GM18907 (cell line): Measurements from ENCODE around the gene HMCES.
"Not testable (repeated sequence)": the region's sequence is repeated elsewhere in the genome, so short reads cannot be mapped to it uniquely, and the experiment has no call there.

Source experiments
- ATAC-seq: cut with Tn5 transposase; IDR thresholded peaks from one replicate; pipeline ENCODE4 v1.9.1; 2021; ENCODE audit warnings: mild to moderate bottlenecking, moderate library complexity; ENCODE audit not compliant: unreplicated experiment

Gene HMCES

DNA sequence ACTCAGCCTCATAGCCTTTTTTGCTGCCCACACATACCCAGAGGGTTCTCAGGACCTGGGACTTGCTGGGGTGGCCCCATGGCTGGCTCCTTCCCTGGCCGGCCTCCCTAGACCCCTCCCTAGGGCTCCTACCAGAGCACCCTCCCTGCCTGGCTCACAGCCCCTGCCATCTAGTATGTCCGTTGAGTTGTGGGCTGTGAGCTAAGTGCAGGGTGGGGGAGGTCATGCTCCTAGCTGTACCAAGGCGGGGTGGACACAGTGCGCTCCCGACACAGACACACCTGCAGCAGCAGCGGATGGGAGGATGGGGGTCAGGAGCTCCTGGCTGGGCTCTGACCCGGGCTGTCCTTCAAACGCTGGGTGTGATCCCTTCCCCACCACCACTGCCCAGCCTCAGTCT lies 41.6 kb downstream of the HMCES start:
- ATAC-seq = no peak

DNA sequence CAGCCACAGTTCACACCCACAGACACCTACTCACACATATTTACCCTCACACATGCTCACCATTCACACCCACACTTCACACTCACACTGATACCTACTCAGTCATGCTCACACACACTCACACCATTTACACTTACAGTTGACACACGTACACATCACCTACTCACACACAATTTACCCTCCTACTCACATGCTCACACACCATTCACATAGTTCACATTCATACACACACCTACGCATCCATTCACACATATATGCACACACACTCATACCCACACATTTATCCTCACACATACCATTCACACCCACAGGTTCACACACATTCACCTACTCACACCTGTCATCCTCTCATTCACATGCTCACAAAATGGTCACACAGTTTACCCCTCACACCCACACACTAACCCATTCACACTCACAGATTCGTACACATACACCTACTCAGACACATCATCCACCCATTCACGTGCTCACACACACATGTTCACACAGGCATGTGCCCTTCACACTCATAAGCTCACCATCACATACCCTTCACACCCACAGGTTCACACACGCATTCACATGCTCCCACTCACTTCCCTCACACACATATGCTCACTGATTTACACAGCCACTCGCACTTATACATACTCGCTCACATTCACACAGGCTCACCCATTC lies 42.3 kb downstream of the HMCES start:
- no peak for ATAC-seq

DNA sequence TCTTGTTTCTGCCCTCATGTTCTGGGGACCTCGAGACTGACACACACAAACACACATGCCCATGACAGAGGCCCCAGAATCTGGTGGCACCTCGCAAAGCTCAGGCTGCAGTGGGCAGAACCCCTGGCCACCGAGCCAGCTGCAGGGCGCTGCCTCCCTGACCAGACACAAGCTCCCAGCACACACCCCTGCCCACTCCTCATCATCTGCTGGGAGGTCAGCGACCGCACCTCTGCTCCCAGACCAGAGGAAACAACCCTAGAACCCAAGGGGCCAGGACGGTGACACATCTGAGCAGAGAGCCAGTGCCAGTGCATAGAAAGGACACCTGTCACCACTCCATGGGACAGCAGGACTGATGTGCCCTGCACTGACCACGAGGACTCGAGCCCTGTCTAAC lies 43.2 kb downstream of the HMCES start:
- no peak for ATAC-seq

DNA sequence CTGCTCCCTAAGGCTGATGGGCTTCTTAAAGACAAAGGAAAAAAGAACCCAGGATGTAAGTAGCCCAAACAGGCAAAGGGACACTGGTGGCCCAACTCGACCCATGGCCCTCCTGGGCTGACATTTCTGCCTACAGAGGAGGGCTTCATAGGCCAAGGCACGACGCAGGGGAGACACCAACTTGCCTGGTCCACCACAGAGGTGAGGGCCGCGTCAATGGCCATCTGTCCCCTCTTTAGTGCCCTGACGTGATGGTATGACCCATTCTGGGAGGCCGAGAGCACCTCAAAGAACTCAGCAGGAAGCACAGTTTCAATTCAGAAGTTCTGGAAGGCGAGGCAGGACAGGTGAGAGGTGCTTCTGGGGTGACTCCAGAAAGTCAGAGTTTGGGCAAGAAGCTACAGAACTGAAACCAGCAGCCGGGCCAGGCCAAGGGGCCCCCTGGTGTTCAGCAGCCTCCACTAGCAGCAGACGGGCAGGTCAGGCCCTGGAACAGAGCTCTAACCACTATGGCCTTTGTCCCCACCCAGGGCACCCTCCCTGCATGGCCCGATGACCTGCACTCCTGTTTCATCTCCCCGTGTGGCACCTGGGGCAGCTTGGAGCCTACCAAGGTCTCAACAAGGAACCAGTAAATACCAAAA lies 45.1 kb downstream of the HMCES start:
- no peak for ATAC-seq

DNA sequence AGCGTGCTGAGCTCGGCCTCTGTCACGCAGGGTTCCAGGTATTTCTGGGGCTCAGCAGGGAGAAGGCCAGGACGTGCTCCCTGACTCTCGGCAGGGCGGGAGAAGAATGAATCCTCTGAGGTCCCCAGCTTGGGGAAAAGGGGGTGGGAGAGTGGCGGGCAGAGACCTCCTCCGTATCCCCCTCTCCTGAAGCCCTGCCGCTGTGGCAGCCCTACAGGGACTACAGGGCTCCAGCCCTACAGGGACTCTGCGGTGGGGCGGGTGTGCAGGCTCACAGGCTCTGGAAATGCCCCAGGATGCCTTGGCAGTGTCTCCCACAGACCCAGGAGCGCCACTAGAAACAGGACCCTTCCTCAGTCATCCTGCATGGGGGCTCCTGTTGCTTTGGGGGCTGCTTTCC lies 46.2 kb downstream of the HMCES start:
- no peak for ATAC-seq

DNA sequence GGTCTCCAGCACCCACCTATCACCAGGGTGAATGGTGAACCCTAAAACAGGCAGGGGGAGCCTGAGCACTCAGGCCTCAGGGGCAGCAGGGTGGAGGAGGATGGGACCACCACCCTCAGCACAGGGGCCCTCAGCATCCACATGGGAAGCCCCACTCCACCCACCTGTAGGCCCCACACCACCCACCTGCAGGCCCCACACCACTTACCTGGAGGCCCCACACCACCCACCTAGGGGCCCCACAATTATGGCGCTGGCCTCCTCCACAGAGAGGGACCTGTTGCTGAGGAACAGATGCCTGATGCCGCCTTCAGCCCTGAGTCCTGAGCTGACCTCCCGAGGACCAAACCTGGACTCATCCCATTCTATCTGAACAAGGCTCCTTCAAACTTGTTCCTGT lies 46.7 kb downstream of the HMCES start:
- no peak for ATAC-seq

DNA sequence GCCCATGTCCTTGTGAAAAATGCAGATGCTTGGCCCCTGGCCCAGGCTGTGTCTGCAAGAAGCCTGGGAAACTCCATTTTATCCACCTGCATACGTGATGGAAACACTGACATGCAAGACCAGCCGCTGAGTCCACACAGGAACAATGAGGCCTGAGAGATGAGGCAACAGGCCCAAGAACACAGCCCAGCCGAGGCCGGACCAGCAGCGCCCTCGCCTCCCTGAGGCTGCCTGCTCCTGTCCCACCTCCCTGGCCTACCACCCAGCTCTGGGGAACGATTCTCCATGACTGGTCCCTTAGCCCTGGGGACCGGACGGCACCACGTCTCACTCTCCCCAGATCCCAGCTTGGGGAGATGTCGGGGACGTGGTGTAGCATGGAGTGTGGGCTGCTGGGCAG lies 47.5 kb downstream of the HMCES start:
- no peak for ATAC-seq

DNA sequence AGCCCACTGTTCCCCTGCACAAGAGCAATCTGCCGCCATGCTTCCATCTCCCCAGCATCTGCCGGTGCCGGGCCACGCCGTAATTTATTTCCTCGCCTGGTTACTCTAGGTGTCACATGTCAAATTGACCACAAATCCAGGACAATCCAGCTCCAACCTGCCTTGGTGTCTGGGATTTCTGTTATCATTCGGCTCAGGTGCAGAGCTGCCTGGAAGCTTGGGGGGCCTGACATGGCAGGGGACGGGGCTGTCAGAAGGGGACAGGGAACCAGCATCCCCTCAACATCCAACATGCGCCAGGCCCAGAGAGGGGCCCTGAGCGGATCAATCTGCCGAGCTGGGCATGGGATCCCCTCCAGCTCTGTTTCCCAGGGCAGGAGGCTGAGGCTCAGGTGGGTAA lies 47.9 kb downstream of the HMCES start:
- ATAC-seq = no peak

DNA sequence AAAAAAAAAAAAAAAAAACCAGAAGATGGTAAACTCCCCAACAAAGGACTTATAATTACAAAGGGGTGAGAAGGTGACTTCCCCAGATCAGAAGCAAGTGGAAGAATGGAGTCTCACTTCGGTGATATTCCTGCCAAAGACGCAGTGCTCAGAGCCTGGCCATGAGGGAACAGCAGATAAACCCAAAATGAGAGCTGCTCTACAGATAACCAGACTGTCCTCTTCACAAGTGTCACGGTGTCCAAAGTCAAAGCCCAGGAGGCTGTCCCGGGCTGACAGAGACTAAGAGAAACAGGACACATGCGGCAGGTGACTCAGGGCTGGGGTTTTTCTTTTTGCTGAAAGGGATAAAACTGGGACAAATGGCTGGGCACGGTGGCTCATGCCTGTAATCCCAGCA lies 48.8 kb downstream of the HMCES start:
- ATAC-seq = no peak

DNA sequence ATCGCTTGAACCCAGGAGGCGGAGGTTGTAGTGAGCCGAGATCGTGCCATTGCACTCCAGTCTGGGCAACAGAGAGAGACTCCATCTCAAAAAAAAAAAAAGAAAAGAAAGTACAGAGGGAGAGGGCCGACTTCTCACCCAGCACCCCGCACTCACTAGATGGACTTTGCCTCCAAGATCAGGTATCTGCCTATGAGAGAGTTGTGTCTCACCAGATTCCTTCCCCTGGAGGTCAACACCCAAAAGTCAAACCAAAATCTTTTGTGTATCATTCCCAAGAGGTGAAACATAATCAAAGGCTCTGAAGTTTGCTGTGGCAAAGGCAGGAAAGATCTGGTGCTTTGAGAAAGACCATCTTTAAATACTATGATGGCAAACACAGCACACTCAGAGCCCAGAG lies 51.2 kb downstream of the HMCES start:
- no peak for ATAC-seq

DNA sequence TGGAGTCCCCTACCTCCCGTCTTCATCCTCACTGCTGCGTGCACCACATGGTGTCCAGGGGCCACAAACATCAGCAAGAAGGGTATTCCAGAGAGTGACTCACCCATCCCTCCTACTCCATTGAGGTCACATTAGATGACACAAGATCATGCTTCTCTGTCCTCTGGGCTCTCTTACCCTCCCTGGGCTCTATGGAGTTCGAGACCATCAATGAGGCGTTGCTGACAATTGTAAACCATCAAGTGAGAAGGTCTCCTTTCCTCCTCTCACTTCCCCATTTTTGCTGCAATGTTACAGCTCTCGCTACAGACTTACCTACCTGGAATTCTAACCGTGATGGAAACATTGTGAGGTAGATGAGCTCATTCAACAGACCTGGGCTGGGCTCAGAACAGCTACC lies 51.7 kb downstream of the HMCES start:
- ATAC-seq = no peak

DNA sequence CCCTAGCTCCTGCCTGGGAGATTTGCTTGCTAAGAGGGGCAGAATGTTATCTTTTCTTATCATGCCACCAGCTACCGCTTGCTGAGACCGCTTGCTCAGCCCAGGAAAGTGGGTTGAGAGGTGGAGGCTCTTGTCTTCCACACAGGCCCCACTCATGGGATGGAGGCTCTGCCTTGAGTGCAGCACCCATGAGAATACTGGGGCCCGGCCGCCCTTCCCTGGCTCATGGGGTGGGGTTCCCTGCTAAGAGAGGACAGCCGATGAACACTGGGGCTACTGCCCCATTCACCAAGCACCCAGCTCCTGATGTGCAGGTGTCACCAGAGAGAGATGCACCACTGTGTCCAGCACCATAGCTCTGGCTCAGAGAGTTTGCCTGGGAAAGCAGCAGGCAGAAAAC lies 55.2 kb downstream of the HMCES start:
- no peak for ATAC-seq

DNA sequence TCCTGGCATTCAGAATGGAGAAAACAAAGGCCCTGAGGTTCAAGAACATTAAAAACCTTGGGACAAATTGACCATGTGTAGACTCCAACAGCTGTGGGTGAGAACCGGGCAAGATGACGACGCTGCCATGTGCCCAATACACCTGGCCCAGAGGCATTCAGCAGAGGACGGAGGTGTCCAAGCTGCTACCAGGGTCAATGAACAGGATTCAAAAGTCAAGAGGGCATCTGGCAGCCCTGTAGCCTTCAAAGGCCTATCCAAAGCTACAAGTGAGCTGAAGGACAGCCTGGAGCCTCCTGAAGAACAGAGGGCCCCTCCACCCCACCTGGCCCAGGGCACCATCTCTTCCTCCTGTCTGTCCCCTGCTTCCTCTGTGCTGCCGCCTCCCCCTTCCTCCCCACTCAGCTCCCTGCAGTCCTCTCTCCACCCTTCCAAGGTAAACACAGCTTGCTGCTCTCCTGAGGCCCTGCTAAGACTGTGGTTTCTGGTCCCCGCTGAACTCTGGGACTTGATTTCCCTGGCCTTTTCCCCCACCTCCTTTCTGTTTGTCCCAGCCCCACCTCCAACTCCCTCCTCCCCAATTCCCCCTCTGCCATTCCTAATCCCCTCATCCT lies 57.5 kb downstream of the HMCES start:
- no peak for ATAC-seq

DNA sequence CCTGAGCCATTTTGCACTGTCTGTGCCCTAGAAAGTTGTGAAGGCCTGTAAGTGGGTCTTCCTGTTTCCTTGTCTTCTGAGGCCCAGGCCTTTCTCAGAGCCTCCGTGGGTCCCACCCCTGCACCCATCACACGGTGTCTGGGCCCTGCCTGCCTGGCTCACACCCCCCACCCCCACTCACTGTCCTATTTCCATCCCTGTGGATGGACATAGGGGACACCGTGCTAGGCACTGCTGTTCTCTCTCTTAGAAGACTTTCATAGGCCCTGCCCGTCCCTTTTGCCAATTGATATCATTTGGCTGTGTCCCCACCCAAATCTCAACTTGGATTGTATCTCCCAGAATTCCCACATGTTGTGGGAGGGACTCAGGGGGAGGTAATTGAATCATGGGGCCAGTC lies 59.0 kb downstream of the HMCES start:
- not testable (repeated sequence) for ATAC-seq

DNA sequence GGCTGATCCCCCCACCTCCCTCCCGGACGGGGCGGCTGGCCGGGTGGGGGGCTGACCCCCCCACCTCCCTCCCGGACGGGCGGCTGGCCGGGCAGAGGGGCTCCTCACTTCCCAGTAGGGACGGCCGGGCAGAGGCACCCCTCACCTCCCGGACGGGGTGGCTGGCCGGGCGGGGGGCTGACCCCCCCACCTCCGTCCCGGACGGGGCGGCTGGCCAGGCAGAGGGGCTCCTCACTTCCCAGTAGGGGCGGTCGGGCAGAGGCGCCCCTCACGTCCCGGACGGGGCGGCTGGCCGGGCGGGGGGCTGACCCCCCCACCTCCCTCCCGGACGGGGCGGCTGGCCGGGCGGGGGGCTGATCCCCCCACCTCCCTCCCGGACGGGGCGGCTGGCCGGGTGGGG lies 60.5 kb downstream of the HMCES start:
- ATAC-seq = not testable (repeated sequence)

DNA sequence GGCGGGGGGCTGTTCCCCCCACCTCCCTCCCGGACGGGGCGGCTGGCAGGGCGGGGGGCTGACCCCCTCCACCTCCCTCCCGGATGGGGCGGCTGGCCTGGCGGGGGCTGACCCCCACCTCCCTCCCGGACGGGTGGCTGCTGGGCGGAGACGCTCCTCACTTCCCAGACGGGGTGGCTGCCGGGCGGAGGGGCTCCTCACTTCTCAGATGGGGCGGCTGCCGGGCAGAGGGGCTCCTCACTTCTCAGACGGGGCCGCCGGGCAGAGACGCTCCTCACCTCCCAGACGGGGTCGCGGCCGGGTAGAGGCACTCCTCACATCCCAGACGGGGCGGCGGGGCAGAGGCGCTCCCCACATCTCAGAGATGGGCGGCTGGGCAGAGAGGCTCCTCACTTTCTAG lies 61.2 kb downstream of the HMCES start:
- ATAC-seq = not testable (repeated sequence)

DNA sequence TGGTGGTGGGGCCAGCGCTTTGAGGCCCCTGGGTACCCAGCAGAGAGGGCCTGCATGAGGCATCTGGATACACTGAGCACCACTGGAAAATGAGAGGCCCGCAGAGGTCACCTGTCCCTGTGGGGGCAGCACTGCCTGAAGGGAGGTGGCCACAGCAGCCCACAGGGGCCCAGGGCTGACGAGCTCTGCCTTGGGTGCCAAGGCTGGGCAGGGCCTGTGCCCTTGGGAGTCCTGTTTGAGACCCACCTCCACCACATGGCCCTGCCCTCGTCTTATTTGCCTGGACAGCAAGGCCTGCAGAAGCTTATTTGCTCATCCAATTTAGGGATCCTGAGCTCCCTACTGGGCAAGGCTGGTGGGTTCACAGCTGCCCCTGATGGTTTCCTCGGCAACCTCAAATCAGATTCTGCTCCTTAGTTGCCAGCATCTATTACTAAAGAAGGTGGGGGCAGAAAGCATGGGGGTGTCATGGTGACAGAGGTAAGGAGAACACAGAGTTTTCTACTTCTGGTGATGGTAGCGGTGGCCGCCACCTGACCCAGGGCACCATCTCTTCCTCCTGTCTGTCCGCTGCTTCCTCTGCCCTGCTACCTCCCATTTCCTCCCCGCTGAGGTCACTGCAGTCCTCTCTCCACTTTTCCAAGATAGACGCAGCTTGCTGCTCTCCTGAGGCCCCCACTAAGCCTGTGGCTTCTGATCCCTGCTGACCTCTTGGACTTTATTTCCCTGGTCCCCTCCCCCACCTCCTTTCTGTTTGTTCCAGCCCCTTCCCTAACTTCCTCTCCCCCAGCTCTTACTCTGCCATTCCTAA lies 62.9 kb downstream of the HMCES start:
- ATAC-seq = no peak

DNA sequence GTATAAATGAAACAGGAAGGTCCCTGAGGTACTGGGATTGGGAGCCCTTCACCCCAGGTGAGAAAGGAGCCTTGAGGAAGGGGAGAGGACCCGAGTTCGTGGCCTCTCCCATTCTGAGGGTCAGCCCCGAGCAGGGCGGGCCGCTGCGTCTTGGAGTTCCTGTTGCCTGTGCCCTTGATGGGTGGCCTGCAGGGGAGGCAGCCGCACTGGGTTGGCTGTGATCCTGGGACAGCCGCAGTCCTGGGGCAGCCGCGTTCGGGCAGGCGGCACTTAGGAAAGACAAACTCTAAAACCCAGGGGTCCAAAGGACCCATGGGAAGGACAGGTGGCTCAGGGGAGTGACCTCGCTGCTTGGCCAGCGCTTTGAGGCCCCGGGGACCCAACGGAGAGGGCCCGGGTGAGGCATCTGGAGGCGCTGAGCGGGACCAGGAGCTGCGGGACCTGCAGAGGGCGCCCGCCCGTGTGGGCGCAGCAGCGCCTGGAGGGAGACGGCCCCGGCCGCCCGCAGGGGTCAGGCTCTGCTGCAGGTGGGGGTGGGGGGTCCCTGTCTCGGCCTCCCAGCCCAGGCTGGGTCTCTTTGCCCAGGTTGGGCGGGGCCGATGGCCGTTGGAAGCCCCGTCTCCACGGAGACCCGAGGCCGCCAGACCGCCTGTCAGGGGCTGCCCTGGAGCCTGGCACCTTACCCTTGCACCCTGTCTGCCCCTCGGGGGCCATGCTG lies 65.1 kb downstream of the HMCES start:
- ATAC-seq = no peak

DNA sequence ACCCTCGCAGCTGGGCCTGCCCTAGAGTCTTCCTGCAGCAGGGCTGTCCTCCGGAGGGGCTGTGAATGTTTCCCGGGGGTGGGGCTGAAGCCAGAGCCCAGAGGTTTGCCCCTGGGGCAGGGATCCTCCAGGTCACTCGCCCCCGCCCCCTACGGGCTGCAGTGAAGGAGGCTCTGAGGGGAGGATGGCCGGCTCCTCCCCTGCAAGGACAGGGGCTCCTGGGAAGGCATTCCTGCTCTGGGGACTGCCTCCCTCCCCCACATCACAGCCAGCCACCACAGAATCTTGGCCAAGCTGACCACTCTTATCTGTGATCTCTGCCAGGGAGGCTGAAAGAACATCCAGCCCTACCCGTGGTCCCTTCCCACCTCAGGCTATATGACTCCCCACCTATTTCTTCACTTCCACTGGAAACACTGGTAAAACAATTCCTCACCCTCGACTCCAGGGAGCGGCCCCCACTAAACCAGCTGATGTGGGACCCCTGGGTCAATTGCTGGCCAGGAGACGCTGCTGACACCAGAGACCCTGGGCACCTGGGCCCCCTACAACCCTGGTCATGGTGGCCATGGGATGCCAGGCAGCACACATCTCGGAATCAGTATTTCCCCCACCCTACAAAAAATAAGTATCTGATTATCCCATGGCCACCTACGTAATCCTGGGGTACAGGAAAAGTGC lies 66.0 kb downstream of the HMCES start:
- no peak for ATAC-seq

DNA sequence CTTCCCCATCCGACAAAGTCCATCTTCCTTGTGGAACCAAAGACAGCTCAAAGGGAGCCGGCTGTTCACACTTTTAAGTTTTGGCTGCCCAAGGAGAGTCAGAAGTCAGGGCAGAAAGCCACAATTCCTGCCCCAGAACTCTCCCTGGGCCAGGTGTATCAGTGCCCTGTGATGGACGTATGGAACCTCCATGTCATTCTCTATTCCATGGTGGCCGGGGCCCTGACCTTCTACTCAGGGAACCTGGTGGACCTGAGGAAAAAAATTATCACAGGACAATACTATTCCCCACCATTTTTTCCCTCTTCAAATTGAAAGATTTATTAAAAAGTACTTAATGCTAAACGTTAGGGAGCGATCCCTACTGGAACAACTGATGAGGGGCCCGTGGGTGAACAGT lies 66.6 kb downstream of the HMCES start:
- no peak for ATAC-seq

DNA sequence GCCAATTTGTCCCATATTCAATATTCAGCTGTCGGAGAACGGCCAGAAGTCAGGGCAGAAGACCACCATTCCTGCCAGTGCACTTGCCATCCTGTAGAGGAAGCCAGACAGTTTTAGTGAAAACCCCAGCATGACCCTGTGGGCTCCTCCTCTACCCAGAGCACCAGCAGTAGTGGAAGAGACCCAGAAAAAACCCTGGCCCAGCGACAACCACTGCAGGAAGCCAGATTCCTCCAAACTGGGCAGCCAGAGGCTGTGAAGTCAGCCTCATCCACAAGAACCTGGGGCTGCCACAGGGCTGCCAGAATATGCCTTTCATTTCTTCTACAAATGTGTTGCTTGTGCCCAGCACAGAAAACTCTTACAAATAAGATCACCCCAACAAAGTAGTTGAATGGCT lies 67.3 kb downstream of the HMCES start:
- no peak for ATAC-seq
